Bronchial epithelial cell (primary cell): ENCODE results near the gene TINCR. TPM values are rescaled to one million over a fixed set of nuclear protein-coding genes. Genes with fewer than 3 reads are reported as not detected.

ENCODE experiments used
- DNase-seq: peaks from one replicate; pipeline ENCODE4 v3.0.0-alpha.2; 2010; ENCODE audit warnings: low read depth
- FAIRE-seq: peaks from 2 replicates; lab custom pipeline; 2011; peaks lifted over from hg19 to GRCh38; lab: Jason Lieb, UNC
- H3K27me3 ChIP-seq: 2 replicates; pipeline ENCODE4 v1.5.1; 2011; ENCODE audit warnings: low read length; ENCODE audit not compliant: control insufficient read depth, insufficient read depth
- H3K36me3 ChIP-seq: 2 replicates; pipeline ENCODE4 v1.5.1; 2011; ENCODE audit warnings: low read length; ENCODE audit not compliant: control insufficient read depth, insufficient read depth
- H3K4me3 ChIP-seq: 2 replicates; pipeline ENCODE4 v1.5.1; 2011; ENCODE audit warnings: mild to moderate bottlenecking, low read depth, low read length, control low read depth
- CTCF ChIP-seq: IDR thresholded peaks from 2 replicates; pipeline ENCODE4 v1.5.1; 2011; ENCODE audit warnings: mild to moderate bottlenecking, moderate library complexity, low read length, control low read depth, inconsistent platforms; ENCODE audit not compliant: insufficient read depth, severe bottlenecking
- total RNA-seq: library from RNA; depleted of rRNA; stranded (reverse); fragments of >200 nt; gene quantifications from 2 replicates; pipeline ENCODE4 v1.2.1, GENCODE V29; 2014

TINCR gene
- total RNA-seq, 1 donor from 2014 or later, result 4.2 TPM

- Histone ChIP-seq H3K36me3 (peaks cover 23% of the 10 kb centered on the region), H3K27me3 (no peaks in the 10 kb centered on the region), H3K4me3 (no peak overlapping the region)
- DNase-seq, result no peak
- no peak for TF ChIP-seq CTCF
- no peak for FAIRE-seq
These were observed 19.9 kb upstream of the TINCR start for GRCh38 chr19:5587661-5588060.

- no peak for FAIRE-seq
- Histone ChIP-seq H3K36me3 (peaks cover 19% of the 10 kb centered on the region), H3K4me3 (no peak overlapping the region), H3K27me3 (no peaks in the 10 kb centered on the region)
- no peak for TF ChIP-seq CTCF
- DNase-seq, result no peak
These were observed 19.3 kb upstream of the TINCR start for GRCh38 chr19:5587071-5587455.

- no peak for TF ChIP-seq CTCF
- no peaks in the 10 kb centered on the region for H3K27me3 ChIP-seq
- DNase-seq (peak; percentile 24), FAIRE-seq (peak; percentile 90)
- no peak overlapping the region for H3K4me3 ChIP-seq
- peaks cover 18% of the 10 kb centered on the region for H3K36me3 ChIP-seq
These were observed 18.7 kb upstream of the TINCR start for GRCh38 chr19:5586300-5587070.

GRCh38 chr19:5585461-5586299 is 17.9 kb upstream of the TINCR start:
- Histone ChIP-seq H3K4me3 (no peak overlapping the region), H3K27me3 (no peaks in the 10 kb centered on the region), H3K36me3 (peaks cover 17% of the 10 kb centered on the region)
- TF ChIP-seq CTCF, result no peak
- FAIRE-seq (no peak), DNase-seq (peak; percentile 51)

- no peaks in the 10 kb centered on the region for H3K36me3 ChIP-seq
- FAIRE-seq (no peak), DNase-seq (no peak)
- H3K4me3 ChIP-seq, result no peak overlapping the region
- H3K27me3 ChIP-seq, result no peaks in the 10 kb centered on the region
- TF ChIP-seq CTCF, result no peak
These were observed 12.4 kb upstream of the TINCR start for GRCh38 chr19:5580161-5580571.
